ENCODE results near the gene WWP2.
"Not testable (repeated sequence)": the region's sequence is repeated elsewhere in the genome, so short reads cannot be mapped to it uniquely, and the experiment has no call there.

WWP2 gene

GRCh38 chr16:69796285-69797118, 34.4 kb downstream of the WWP2 start:
- DNase-seq, result peak; percentile 40

- no peak for DNase-seq
Observed at GRCh38 chr16:69798466-69798865, 36.3 kb downstream of the WWP2 start.

GRCh38 chr16:69799611-69800031, 37.5 kb downstream of the WWP2 start:
- DNase-seq, result no peak

GRCh38 chr16:69804297-69804696, 42.2 kb downstream of the WWP2 start:
- DNase-seq, result no peak

GRCh38 chr16:69806776-69807175, 44.6 kb downstream of the WWP2 start:
- not testable (repeated sequence) for DNase-seq

- DNase-seq, result no peak
Observed at GRCh38 chr16:69812688-69813014, 50.5 kb downstream of the WWP2 start.

- no peak for DNase-seq
Observed at GRCh38 chr16:69814078-69814477, 51.9 kb downstream of the WWP2 start.

- DNase-seq, result no peak
Observed at GRCh38 chr16:69814561-69814960, 52.4 kb downstream of the WWP2 start.

GRCh38 chr16:69815216-69815883, 53.2 kb downstream of the WWP2 start:
- not testable (repeated sequence) for DNase-seq

- no peak for DNase-seq
Observed at GRCh38 chr16:69816996-69817395, 54.9 kb downstream of the WWP2 start.

- no peak for DNase-seq
Observed at GRCh38 chr16:69818891-69819545, 56.9 kb downstream of the WWP2 start.

- no peak for DNase-seq
Observed at GRCh38 chr16:69820926-69821541, 58.9 kb downstream of the WWP2 start.

- DNase-seq, result no peak
Observed at GRCh38 chr16:69821844-69822173, 59.7 kb downstream of the WWP2 start.

GRCh38 chr16:69822174-69822935, 60.2 kb downstream of the WWP2 start:
- no peak for DNase-seq

GRCh38 chr16:69823831-69824563, 61.9 kb downstream of the WWP2 start:
- no peak for DNase-seq

- not testable (repeated sequence) for DNase-seq
Observed at GRCh38 chr16:69824564-69825142, 62.5 kb downstream of the WWP2 start.

GRCh38 chr16:69827524-69827923, 65.4 kb downstream of the WWP2 start:
- DNase-seq, result no peak

- DNase-seq, result no peak
Observed at GRCh38 chr16:69829338-69829737, 67.2 kb downstream of the WWP2 start.

GRCh38 chr16:69830146-69830533, 68.0 kb downstream of the WWP2 start:
- DNase-seq, result no peak

GRCh38 chr16:69830534-69831211, 68.5 kb downstream of the WWP2 start:
- DNase-seq, result no peak
